Ovary (tissue), 9 donors: ENCODE measurements around the gene RANBP6. TPM values are rescaled to one million over a fixed set of nuclear protein-coding genes. Genes with fewer than 3 reads are reported as not detected.

Source experiments
- DNase-seq, 5 donors: peaks; one replicate each; pipeline ENCODE4 v3.0.0-alpha.2; 2019 to 2020
- H3K27ac ChIP-seq, 2 donors: fragments of 200-600 bp; one replicate each; pipeline versions ENCODE4 v1.5.1 to v1.8.0; 2019 to 2022
- H3K27me3 ChIP-seq: fragments of 200-600 bp; one replicate; pipeline ENCODE4 v1.8.0; 2022
- H3K36me3 ChIP-seq: fragments of 200-600 bp; sonication (generic); one replicate; pipeline ENCODE4 v1.5.1; 2019
- H3K4me1 ChIP-seq: one replicate; pipeline ENCODE4 v1.8.1; 2013; ENCODE audit warnings: mild to moderate bottlenecking, moderate library complexity; ENCODE audit not compliant: insufficient read depth
- H3K4me3 ChIP-seq: fragments of 200-600 bp; sonication (generic); one replicate; pipeline ENCODE4 v1.5.1; 2017
- H3K9me3 ChIP-seq, 2 donors: fragments of 200-600 bp in 1 of 2; sonication (generic) in 1 of 2; one replicate each; pipeline versions ENCODE4 v1.5.1 to v1.8.1; 2013 to 2019; ENCODE audit warnings: mild to moderate bottlenecking in 1 of 2, moderate library complexity in 1 of 2
- CTCF ChIP-seq, 3 donors: fragments of 450-650 bp in 2 of 3; fragments of 200-600 bp in 1 of 3; IDR thresholded peaks; one replicate each; pipeline versions ENCODE4 v1.5.1 to v1.8.0; 2016 to 2022; ENCODE audit warnings: antibody characterized with exemption in 3 of 3, mild to moderate bottlenecking in 1 of 3
- EP300 ChIP-seq: sonication (generic); formaldehyde crosslinking; IDR thresholded peaks from one replicate; pipeline ENCODE4 v1.6.1; 2017; ENCODE audit warnings: antibody characterized with exemption
- POLR2A ChIP-seq: fragments of 450-650 bp; IDR thresholded peaks from one replicate; pipeline ENCODE4 v1.6.1; 2017; ENCODE audit warnings: antibody characterized with exemption, mild to moderate bottlenecking, moderate library complexity
- WGBS, 3 donors: extraction: QIAGEN DNeasy Blood & Tissue Kit in 1 of 3; methylation state at CpG; one replicate each; pipeline versions ENCODE4 v1.1.5 to v1.1.7; 2013 to 2017; 5-methylcytosine and 5-hydroxymethylcytosine counted together
- intact Hi-C, 4 donors: fragments of 100-400 bp; cut with DNase I; formaldehyde crosslinking; loops; one replicate each; pipeline versions ENCODE4 v1.11.0 to v1.15.1; 2022 to 2023
- microRNA-seq, 3 donors: library from miRNA; unstranded; fragments of <30 nt; microRNA quantifications; one replicate each; pipeline versions ENCODE4 to v1.2.0, GENCODE V29; 2019 to 2020
- polyA plus RNA-seq, 2 donors: library from polyadenylated mRNA; stranded (reverse); fragments of 200-250 nt in 1 of 2; fragments of 350-450 nt in 1 of 2; fragmentation: Illumina TruSeq in 1 of 2; extraction: RNeasy Lipid Tissue Mini Kit (QIAGEN cat#74804) in 1 of 2; gene quantifications; one replicate each; pipeline ENCODE4 v1.2.3, GENCODE V29; 2013 to 2014
- small RNA-seq: library from RNA; depleted of rRNA; stranded (forward); fragments of <200 nt; gene quantifications from one replicate; pipeline ENCODE3, GENCODE V24; 2016
- total RNA-seq, 7 donors: library from RNA; depleted of rRNA in 2 of 7; stranded (reverse); fragments of >200 nt in 2 of 7; fragmentation: NEBNext Ultra II Directional in 3 of 7; extraction: Animal tissue kit (Norgen Biotek cat#: 25700) in 3 of 7; gene quantifications; one replicate each; pipeline versions ENCODE4 v1.1.0 to v1.2.4, GENCODE V29; 2016 to 2023
- donor health status: DM: no; HTN: no; CAD: no; lungs with moderate emphysema.
- donor health status: DM: no; HTN: no; CAD: no.
- donor health status: Bipolar disorder and iron deficiency.
- donor health status: DM: yes; HTN: yes; CAD: no.
- donor health status: DM: no; HTN: no; CAD: no.
- donor health status: DM: yes; HTN: yes; CAD: no.

Gene RANBP6
- total and polyA plus RNA-seq, 9 donors = 6.4 to 18.1 (median 14.8) TPM

- Histone ChIP-seq H3K4me1 (peaks cover 2% of the 10 kb centered on the region), H3K27me3 (no peaks in the 10 kb centered on the region), H3K27ac (no peak overlapping the region), H3K36me3 (no peaks in the 10 kb centered on the region), H3K9me3 (no peaks in the 10 kb centered on the region), H3K4me3 (no peak overlapping the region)
- no peak for TF ChIP-seq POLR2A
- no peak for TF ChIP-seq EP300
- TF ChIP-seq CTCF (IDR thresholded peaks at IDR 0.05) = no peak
- WGBS, 3 donors = 83 to 89% (median 86%) methylated on average over 2 of the region's 2 CpGs
- intact Hi-C loops = no loop called here
- DNase-seq = no peak
Measured at GRCh38 chr9:5976674-5977397, 38.6 kb downstream of the RANBP6 start.

GRCh38 chr9:5971740-5972139, 43.7 kb downstream of the RANBP6 start:
- intact Hi-C loops = no loop called here
- TF ChIP-seq CTCF (IDR thresholded peaks at IDR 0.05) = no peak
- TF ChIP-seq EP300 = no peak
- TF ChIP-seq POLR2A = no peak
- no peaks in the 10 kb centered on the region for H3K36me3 ChIP-seq
- H3K27ac ChIP-seq = no peak overlapping the region
- no peak overlapping the region for H3K4me3 ChIP-seq
- H3K4me1 ChIP-seq = no peaks in the 10 kb centered on the region
- no peak for DNase-seq
- no peaks in the 10 kb centered on the region for H3K9me3 ChIP-seq
- H3K27me3 ChIP-seq = no peaks in the 10 kb centered on the region

Small RNAs within 50 kb of the gene (microRNA-seq; reads per million reads assigned to microRNA genes)
- 0 to 0.47 (median 0) reads per million in 3 donors for gene MIR4665

Small RNAs within 50 kb of the gene (small RNA-seq; reads per million reads assigned to genes)
- gene MIR4665 = not detected

Other genes starting within 250 kb of the RANBP6 start
- gene ERMP1, start 182.5 kb downstream of the RANBP6 start, total RNA-seq = 10 to 100 TPM in 6 of 7 donors, 1 to 10 TPM in 1; 9.4 to 18.3 (median 14.8) TPM
- 100 to 1,000 TPM in 1 of 2 donors, 1 to 10 TPM in 1; 8.3 to 217 TPM for gene ERMP1, start 182.5 kb downstream of the RANBP6 start, polyA plus RNA-seq
- gene MLANA, start 124.7 kb downstream of the RANBP6 start, total RNA-seq = not detected
- not detected for gene MLANA, start 124.7 kb downstream of the RANBP6 start, polyA plus RNA-seq
- gene IL33, start 200.2 kb upstream of the RANBP6 start, total RNA-seq = 10 to 100 TPM in 4 of 7 donors, 1 to 10 TPM in 3; 3.1 to 14.7 (median 11.8) TPM
- 10 to 100 TPM in 1 of 2 donors, 1 to 10 TPM in 1; 9.1 to 31.4 TPM for gene IL33, start 200.2 kb upstream of the RANBP6 start, polyA plus RNA-seq